SH-SY5Y (cell line): Measurements from ENCODE around the gene RRBP1.

ENCODE experiments used
- GATA2 ChIP-seq: IDR thresholded peaks from 2 replicates; pipeline ENCODE4 v1.6.1; 2011; ENCODE audit warnings: mild to moderate bottlenecking, low read depth, low read length
- GATA3 ChIP-seq: IDR thresholded peaks from 2 replicates; pipeline ENCODE4 v1.6.1; 2011; ENCODE audit warnings: low read depth, mild to moderate bottlenecking, low read length, moderate library complexity

- TF ChIP-seq GATA3, result no peak
- no peak for TF ChIP-seq GATA2
These were observed 58.0 kb downstream of the RRBP1 start for GRCh38 chr20:17624070-17624469.
